Medulla oblongata (tissue), 1 donor: Measurements from ENCODE around the gene MLLT1.
A peak's percentile ranks its signal among the peaks of the same experiment; 100 is the strongest.

Experiments used
- DNase-seq: peaks from one replicate; pipeline ENCODE4 v3.0.0-alpha.2; 2015; ENCODE audit errors: extremely low spot score

Gene MLLT1

GRCh38 chr19:6210721-6211600, 68.8 kb downstream of the MLLT1 start:
- DNase-seq, result no peak

GRCh38 chr19:6210091-6210490, 69.7 kb downstream of the MLLT1 start:
- DNase-seq, result no peak

GRCh38 chr19:6209680-6210079, 70.1 kb downstream of the MLLT1 start:
- DNase-seq, result no peak

GRCh38 chr19:6209233-6209632, 70.5 kb downstream of the MLLT1 start:
- no peak for DNase-seq

GRCh38 chr19:6204866-6205723, 74.7 kb downstream of the MLLT1 start:
- no peak for DNase-seq

GRCh38 chr19:6204212-6204611, 75.6 kb downstream of the MLLT1 start:
- no peak for DNase-seq

GRCh38 chr19:6199240-6199994, 80.4 kb downstream of the MLLT1 start:
- DNase-seq, result peak; percentile 99

- no peak for DNase-seq
These were observed 80.9 kb downstream of the MLLT1 start for GRCh38 chr19:6198896-6199239.

- no peak for DNase-seq
These were observed 83.4 kb downstream of the MLLT1 start for GRCh38 chr19:6196361-6196760.

- no peak for DNase-seq
These were observed 91.0 kb downstream of the MLLT1 start for GRCh38 chr19:6188811-6189210.

- DNase-seq, result no peak
These were observed 92.4 kb downstream of the MLLT1 start for GRCh38 chr19:6187374-6187773.

- no peak for DNase-seq
These were observed 93.6 kb downstream of the MLLT1 start for GRCh38 chr19:6185835-6186834.

GRCh38 chr19:6185093-6185834, 94.5 kb downstream of the MLLT1 start:
- DNase-seq, result no peak

GRCh38 chr19:6181119-6181518, 98.7 kb downstream of the MLLT1 start:
- no peak for DNase-seq

GRCh38 chr19:6173190-6173589, 106.6 kb downstream of the MLLT1 start:
- DNase-seq, result no peak

GRCh38 chr19:6172074-6172863, 107.5 kb downstream of the MLLT1 start:
- no peak for DNase-seq

GRCh38 chr19:6167115-6167514, 112.7 kb downstream of the MLLT1 start:
- DNase-seq, result no peak

- no peak for DNase-seq
These were observed 114.8 kb downstream of the MLLT1 start for GRCh38 chr19:6164906-6165531.
